Measurements from ENCODE around the gene SMURF2.

Gene SMURF2

GRCh38 chr17:64503821-64504768 lies 158.0 kb downstream of the SMURF2 start:
- no peak for DNase-seq (ENCODE audit: low read depth in 2 of 2)

GRCh38 chr17:64503341-64503740 lies 158.8 kb downstream of the SMURF2 start:
- no peak for DNase-seq (ENCODE audit: low read depth in 2 of 2)

- no peak for DNase-seq (ENCODE audit: low read depth in 2 of 2)
These were observed 159.3 kb downstream of the SMURF2 start for GRCh38 chr17:64502809-64503208.

- no peak for DNase-seq (ENCODE audit: low read depth in 2 of 2)
These were observed 160.1 kb downstream of the SMURF2 start for GRCh38 chr17:64502021-64502420.

GRCh38 chr17:64500862-64501765 lies 161.0 kb downstream of the SMURF2 start:
- no peak for DNase-seq (ENCODE audit: low read depth in 2 of 2)

GRCh38 chr17:64500487-64500859 lies 161.6 kb downstream of the SMURF2 start:
- no peak for DNase-seq (ENCODE audit: low read depth in 2 of 2)

GRCh38 chr17:64499805-64500486 lies 162.2 kb downstream of the SMURF2 start:
- DNase-seq (ENCODE audit: low read depth in 2 of 2), result no peak

- no peak for DNase-seq (ENCODE audit: low read depth in 2 of 2)
These were observed 163.6 kb downstream of the SMURF2 start for GRCh38 chr17:64498308-64499203.

- DNase-seq (ENCODE audit: low read depth in 2 of 2), result no peak
These were observed 164.5 kb downstream of the SMURF2 start for GRCh38 chr17:64497565-64498035.

- peak; percentile 91 to 93 for DNase-seq (ENCODE audit: low read depth in 2 of 2)
These were observed 165.1 kb downstream of the SMURF2 start, which contains the start of gene POLG2 for GRCh38 chr17:64496786-64497564. Gene POLG2 (minus strand): TSS chr17:64497054. CDS start chr17:64496968, 86 bp downstream.

- peak in 1 of 2 donors; percentile 5 for DNase-seq (ENCODE audit: low read depth in 2 of 2)
These were observed 165.7 kb downstream of the SMURF2 start for GRCh38 chr17:64496348-64496785.
